ENCODE measurements around the gene GRHPR. TPM values are rescaled to one million over a fixed set of nuclear protein-coding genes. Genes with fewer than 3 reads are reported as not detected.

The GRHPR gene
- total and polyA plus RNA-seq, 2 of the 8 experiments (the other 6 are each of a cell fraction or from before 2014, with no cell fraction given) = 97.0 to 201 TPM

- no peaks in the 10 kb centered on the region for H3K79me1 ChIP-seq (ENCODE audit: low read depth, low read length)
- FAIRE-seq (no peak), DNase-seq (ENCODE audit: low read depth in 1 of 2, low spot score in 2 of 2) (no peak)
- H3K27me3 ChIP-seq (replicated peaks in 1 of 4; ENCODE audit: control insufficient read depth in 3 of 4, extremely low read depth in 1 of 4, insufficient read depth in 3 of 4, low read length in 3 of 4) = no peaks in the 10 kb centered on the region
- no peak overlapping the region for H2BK120ac ChIP-seq (replicated peaks; ENCODE audit: low read depth, low read length)
- no peak overlapping the region for H4K5ac ChIP-seq (ENCODE audit: insufficient read length, low read depth, low read length)
- no peak overlapping the region for H2BK20ac ChIP-seq (ENCODE audit: low read length)
- no peak overlapping the region for H3K18ac ChIP-seq (ENCODE audit: extremely low read depth, low read length)
- no peak overlapping the region for H3K27ac ChIP-seq (ENCODE audit: low read depth, low read length)
- TF ChIP-seq SP2 (IDR thresholded peaks at IDR 0.05; ENCODE audit: low read length) (no peak), KDM4A (IDR thresholded peaks at IDR 0.05; ENCODE audit: low read depth, low read length, severe bottlenecking) (no peak), MAX (IDR thresholded peaks at IDR 0.05) (no peak), ATF3 (IDR thresholded peaks at IDR 0.05; ENCODE audit: insufficient read depth, low read depth, low read length) (no peak), GABPA (IDR thresholded peaks at IDR 0.05; ENCODE audit: borderline replicate concordance, insufficient read depth, low read length) (no peak), HDAC2 (IDR thresholded peaks at IDR 0.05; ENCODE audit: borderline replicate concordance in 1 of 2, low read depth in 2 of 2, low read length in 2 of 2) (no peak)
- no peak overlapping the region for H3K56ac ChIP-seq (replicated peaks; ENCODE audit: insufficient read length, low read depth, low read length)
- H3K4me1 ChIP-seq (replicated peaks in 1 of 4; ENCODE audit: control insufficient read depth in 3 of 4, insufficient read depth in 4 of 4, low read length in 3 of 4) = peaks cover 0 to 4% (median 2%) of the 10 kb centered on the region in 4 experiments; a peak in 2 of 7 replicates
- 89% methylated on average over 11 of the region's 11 CpGs; no CpG with 5 or more reads in 1 of the 2 experiments for WGBS, 2 experiments (ENCODE audit: extremely low coverage in 1 of 2, insufficient coverage in 1 of 2, insufficient read length in 1 of 2, insufficient replicate concordance in 2 of 2, low coverage in 1 of 2, low lambda C conversion rate in 2 of 2, missing lambda C conversion rate in 1 of 2)
- no peak overlapping the region for H3K23ac ChIP-seq (ENCODE audit: insufficient read length)
- no peak overlapping the region for H2BK5ac ChIP-seq (ENCODE audit: low read depth, low read length)
- CTCF ChIA-PET (ENCODE audit: partially characterized antibody) = interaction anchor here (0.7 to 2.5 kb wide), 22 partner anchors 8 to 406 kb away, joined by 3 to 9 read pairs (median 4); partner anchors contain the start of gene GRHPR
- H3K4ac ChIP-seq (replicated peaks; ENCODE audit: insufficient read length, low read depth, low read length) = no peak overlapping the region
- no peak overlapping the region for H3K4me2 ChIP-seq (ENCODE audit: insufficient read depth in 1 of 2, low read depth in 2 of 2, low read length in 2 of 2)
- H2AK5ac ChIP-seq (ENCODE audit: low read depth, low read length) = no peak overlapping the region
- H3K9me3 ChIP-seq (ENCODE audit: insufficient read depth in 2 of 2, low read depth in 1 of 2, low read length in 1 of 2) = no peaks in the 10 kb centered on the region
- no peak overlapping the region for H3K14ac ChIP-seq (ENCODE audit: insufficient read length)
- H3K4me3 ChIP-seq (ENCODE audit: extremely low read depth in 1 of 4, insufficient read depth in 2 of 4, low read depth in 3 of 4, low read length in 4 of 4) = no peak overlapping the region
- no peaks in the 10 kb centered on the region for H3K79me2 ChIP-seq (ENCODE audit: control insufficient read depth in 1 of 2, insufficient read depth in 2 of 2, low read length in 2 of 2)
- no peak overlapping the region for H2AFZ ChIP-seq (ENCODE audit: low read length)
- H4K91ac ChIP-seq (replicated peaks; ENCODE audit: insufficient read length, low read length) = no peak overlapping the region
- no peak overlapping the region for H4K8ac ChIP-seq (ENCODE audit: extremely low read depth, insufficient read depth, low read length)
- no peak overlapping the region for H2BK12ac ChIP-seq (ENCODE audit: low read depth, low read length)
- POLR2A ChIA-PET (ENCODE audit: partially characterized antibody) = interaction anchor here (1.4 kb wide), 1 partner anchor 16 kb away, joined by 3 read pairs; the partner anchor contains the start of gene GRHPR
- no peaks in the 10 kb centered on the region for H4K20me1 ChIP-seq (replicated peaks in 1 of 2; ENCODE audit: control insufficient read depth in 1 of 2, insufficient read depth in 2 of 2, low read length in 2 of 2)
- H3K9ac ChIP-seq (replicated peaks in 1 of 4; ENCODE audit: extremely low read depth in 1 of 4, low read depth in 3 of 4, low read length in 3 of 4) = no peak overlapping the region; a peak in 1 of 7 replicates
- no peaks in the 10 kb centered on the region for H3K36me3 ChIP-seq (ENCODE audit: control insufficient read depth in 2 of 4, insufficient read depth in 4 of 4, low read length in 3 of 4)
- no peaks in the 10 kb centered on the region for H3K23me2 ChIP-seq (ENCODE audit: low read depth, low read length)
- H2BK15ac ChIP-seq (ENCODE audit: low read length) = no peak overlapping the region
Measured at GRCh38 chr9:37406603-37407401, 15.7 kb upstream of the GRHPR start.

All from H1 (cell line).